HepG2 (cell line): Measurements from ENCODE around the gene OR1F1. TPM values are rescaled to one million over a fixed set of nuclear protein-coding genes. Genes with fewer than 3 reads are reported as not detected.

Source experiments
- ATF7 ChIP-seq, 2 experiments: fragments of 450-650 bp in 1 of 2; sonication (generic) in 1 of 2; formaldehyde crosslinking in 1 of 2; IDR thresholded peaks; 2 replicates each; pipeline versions ENCODE4 v1.4.0 to v1.6.1; 2016 to 2020; ENCODE audit warnings: antibody characterized with exemption in 1 of 2, mild to moderate bottlenecking in 1 of 2, missing genetic modification reagents in 1 of 2
- BCLAF1 ChIP-seq: fragments of 450-650 bp; IDR thresholded peaks from 2 replicates; pipeline ENCODE4 v1.6.1; 2017; ENCODE audit warnings: mild to moderate bottlenecking
- ELK4 ChIP-seq: sonication (generic); formaldehyde crosslinking; IDR thresholded peaks from 2 replicates; pipeline ENCODE4 v1.9.0; 2021; ENCODE audit warnings: missing genetic modification reagents, borderline replicate concordance
- FOXA3 ChIP-seq: IDR thresholded peaks from 2 replicates; pipeline ENCODE4 v1.6.1; 2016; ENCODE audit warnings: missing genetic modification reagents, missing compliant biosample characterization
- GPN1 ChIP-seq: sonication (generic); formaldehyde crosslinking; IDR thresholded peaks from 2 replicates; pipeline ENCODE4 v1.5.1; 2020; ENCODE audit warnings: missing genetic modification reagents, borderline replicate concordance
- JARID2 ChIP-seq: sonication (generic); formaldehyde crosslinking; IDR thresholded peaks from 2 replicates; pipeline ENCODE4 v1.8.1; 2023; ENCODE audit warnings: missing genetic modification reagents, inconsistent platforms; ENCODE audit not compliant: insufficient replicate concordance
- RARG ChIP-seq: sonication (generic); formaldehyde crosslinking; IDR thresholded peaks from 2 replicates; pipeline ENCODE4 v1.4.0; 2020; ENCODE audit warnings: low read depth, mild to moderate bottlenecking, missing genetic modification reagents
- RFX5 ChIP-seq: IDR thresholded peaks from 2 replicates; pipeline ENCODE4 v1.6.1; 2011; ENCODE audit warnings: low read depth, low read length, improper control_type of control experiment
- SOX13 ChIP-seq, 3 experiments: fragments of 450-650 bp in 1 of 3; sonication (generic) in 1 of 3; formaldehyde crosslinking in 1 of 3; IDR thresholded peaks in 2 of 3; conservative IDR thresholded peaks in 1 of 3; 2 replicates each; pipeline versions ENCODE4 v1.5.0 to v1.6.1; 2016 to 2020; ENCODE audit warnings: antibody characterized with exemption in 1 of 3, mild to moderate bottlenecking in 1 of 3, missing compliant biosample characterization in 1 of 3, missing genetic modification reagents in 1 of 3, moderate library complexity in 1 of 3
- THAP8 ChIP-seq: sonication (generic); formaldehyde crosslinking; IDR thresholded peaks from 2 replicates; pipeline ENCODE4 v1.5.1; 2020; ENCODE audit warnings: missing genetic modification reagents, mild to moderate bottlenecking, borderline replicate concordance
- ZMYM2 ChIP-seq: sonication (generic); formaldehyde crosslinking; IDR thresholded peaks from 2 replicates; pipeline ENCODE4 v1.8.0; 2022; ENCODE audit warnings: mild to moderate bottlenecking, missing genetic modification reagents
- ZNF672 ChIP-seq: sonication (generic); formaldehyde crosslinking; IDR thresholded peaks from 2 replicates; pipeline ENCODE4 v1.8.1; 2022; ENCODE audit warnings: missing genetic modification reagents
- ZNF883 ChIP-seq: sonication (generic); formaldehyde crosslinking; IDR thresholded peaks from 2 replicates; pipeline ENCODE4 v1.5.1; 2020; ENCODE audit warnings: mild to moderate bottlenecking, missing genetic modification reagents; ENCODE audit errors: not compliant biosample characterization
- ZSCAN31 ChIP-seq: sonication (generic); formaldehyde crosslinking; IDR thresholded peaks from 2 replicates; pipeline ENCODE4 v1.5.0; 2020; ENCODE audit warnings: low read depth, mild to moderate bottlenecking, missing genetic modification reagents
- polyA plus RNA-seq, 8 experiments: library from polyadenylated mRNA; depleted of rRNA in 3 of 8; stranded (reverse) in 7 of 8; unstranded in 1 of 8; fragments of >200 nt; fragmentation: Illumina TruSeq in 4 of 8; extraction: Trizol in 4 of 8; gene quantifications; 2 replicates each; pipeline versions ENCODE4 v1.2.1 to v1.2.3, GENCODE V29; 2011 to 2016; ENCODE audit warnings: low read depth in 4 of 8, missing spikeins in 1 of 8, mixed read lengths in 1 of 8; ENCODE audit not compliant: insufficient read depth in 1 of 8
- total RNA-seq, 5 experiments: library from RNA; depleted of rRNA; stranded (reverse); fragments of >200 nt; fragmentation: Illumina TruSeq; extraction: Trizol; gene quantifications; 2 replicates each; pipeline ENCODE4 v1.2.3, GENCODE V29; 2016; ENCODE audit warnings: low read depth in 1 of 5
- TF ChIP-seq, protein P1 (sequence below): sonication (generic); formaldehyde crosslinking; IDR thresholded peaks from 2 replicates; pipeline ENCODE4 v1.4.0; 2020; ENCODE audit warnings: missing genetic modification reagents

OR1F1 gene
- total and polyA plus RNA-seq, 2 of the 13 experiments (the other 11 are each of a cell fraction or from before 2014, with no cell fraction given): 0.90 TPM; not detected in 1

- no peak for TF ChIP-seq BCLAF1
- no peak for TF ChIP-seq ZNF883
- no peak for TF ChIP-seq THAP8
- peak; percentile 51 for TF ChIP-seq FOXA3 (CRISPR knock-in tag)
- TF ChIP-seq, protein P1, sequence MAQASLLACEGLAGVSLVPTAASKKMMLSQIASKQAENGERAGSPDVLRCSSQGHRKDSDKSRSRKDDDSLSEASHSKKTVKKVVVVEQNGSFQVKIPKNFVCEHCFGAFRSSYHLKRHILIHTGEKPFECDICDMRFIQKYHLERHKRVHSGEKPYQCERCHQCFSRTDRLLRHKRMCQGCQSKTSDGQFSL (CRISPR knock-in tag): no peak
- no peak for TF ChIP-seq SOX13 (IDR thresholded peaks at IDR 0.05)
- TF ChIP-seq SOX13 (CRISPR knock-in tag; conservative IDR thresholded peaks at IDR 0.05 in 1 of 2, IDR thresholded peaks at IDR 0.05 in 1 of 2): no peak
- no peak for TF ChIP-seq JARID2 (CRISPR knock-in tag)
- TF ChIP-seq RFX5: no peak
- no peak for TF ChIP-seq ZSCAN31
- TF ChIP-seq ZMYM2 (CRISPR knock-in tag): peak; percentile 86; the same call in 1 of the 2 replicates
- no peak for TF ChIP-seq ELK4 (CRISPR knock-in tag)
- no peak for TF ChIP-seq RARG (CRISPR knock-in tag)
- TF ChIP-seq ATF7 (IDR thresholded peaks at IDR 0.05): no peak
- TF ChIP-seq ATF7 (CRISPR knock-in tag; IDR thresholded peaks at IDR 0.05): no peak
- TF ChIP-seq GPN1: no peak
- no peak for TF ChIP-seq ZNF672 (CRISPR knock-in tag)
Measured at GRCh38 chr16:3220839-3221238, 32.8 kb downstream of the OR1F1 start (continued).
